PC-9 (cell line): ENCODE data around the gene BMS1.

Experiments
- CTCF ChIP-seq: fragments of 200-600 bp; sonication (generic); conservative IDR thresholded peaks from 2 replicates; pipeline ENCODE4 v1.6.1; 2017; ENCODE audit warnings: mixed run types, antibody characterized with exemption, mild to moderate bottlenecking, moderate library complexity
- EZH2 ChIP-seq: fragments of 200-600 bp; sonication (generic); IDR thresholded peaks from 2 replicates; pipeline ENCODE4 v1.8.0; 2017; ENCODE audit warnings: antibody characterized with exemption, low read depth

GRCh38 chr10:42769673-42770072, 12.9 kb upstream of the BMS1 start:
- TF ChIP-seq CTCF (no peak), EZH2 (no peak)
